GM12801 (cell line): ENCODE results near the gene TMUB2.

Experiments used
- TF ChIP-seq, protein P1 (sequence below): IDR thresholded peaks from one replicate; pipeline ENCODE4 v1.5.1; 2011; ENCODE audit warnings: control low read depth; ENCODE audit not compliant: insufficient read length; ENCODE audit errors: extremely low read depth

Gene TMUB2

GRCh38 chr17:44232061-44232460 lies 45.3 kb downstream of the TMUB2 start:
- TF ChIP-seq, protein P1, sequence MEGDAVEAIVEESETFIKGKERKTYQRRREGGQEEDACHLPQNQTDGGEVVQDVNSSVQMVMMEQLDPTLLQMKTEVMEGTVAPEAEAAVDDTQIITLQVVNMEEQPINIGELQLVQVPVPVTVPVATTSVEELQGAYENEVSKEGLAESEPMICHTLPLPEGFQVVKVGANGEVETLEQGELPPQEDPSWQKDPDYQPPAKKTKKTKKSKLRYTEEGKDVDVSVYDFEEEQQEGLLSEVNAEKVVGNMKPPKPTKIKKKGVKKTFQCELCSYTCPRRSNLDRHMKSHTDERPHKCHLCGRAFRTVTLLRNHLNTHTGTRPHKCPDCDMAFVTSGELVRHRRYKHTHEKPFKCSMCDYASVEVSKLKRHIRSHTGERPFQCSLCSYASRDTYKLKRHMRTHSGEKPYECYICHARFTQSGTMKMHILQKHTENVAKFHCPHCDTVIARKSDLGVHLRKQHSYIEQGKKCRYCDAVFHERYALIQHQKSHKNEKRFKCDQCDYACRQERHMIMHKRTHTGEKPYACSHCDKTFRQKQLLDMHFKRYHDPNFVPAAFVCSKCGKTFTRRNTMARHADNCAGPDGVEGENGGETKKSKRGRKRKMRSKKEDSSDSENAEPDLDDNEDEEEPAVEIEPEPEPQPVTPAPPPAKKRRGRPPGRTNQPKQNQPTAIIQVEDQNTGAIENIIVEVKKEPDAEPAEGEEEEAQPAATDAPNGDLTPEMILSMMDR: no peak

GRCh38 chr17:44233582-44233981 lies 46.8 kb downstream of the TMUB2 start:
- TF ChIP-seq, protein P1: no peak

- TF ChIP-seq, protein P1: no peak
Observed at GRCh38 chr17:44235583-44235936, 48.8 kb downstream of the TMUB2 start.

- TF ChIP-seq, protein P1: no peak
Observed at GRCh38 chr17:44236444-44236991, 49.7 kb downstream of the TMUB2 start.

DNA sequence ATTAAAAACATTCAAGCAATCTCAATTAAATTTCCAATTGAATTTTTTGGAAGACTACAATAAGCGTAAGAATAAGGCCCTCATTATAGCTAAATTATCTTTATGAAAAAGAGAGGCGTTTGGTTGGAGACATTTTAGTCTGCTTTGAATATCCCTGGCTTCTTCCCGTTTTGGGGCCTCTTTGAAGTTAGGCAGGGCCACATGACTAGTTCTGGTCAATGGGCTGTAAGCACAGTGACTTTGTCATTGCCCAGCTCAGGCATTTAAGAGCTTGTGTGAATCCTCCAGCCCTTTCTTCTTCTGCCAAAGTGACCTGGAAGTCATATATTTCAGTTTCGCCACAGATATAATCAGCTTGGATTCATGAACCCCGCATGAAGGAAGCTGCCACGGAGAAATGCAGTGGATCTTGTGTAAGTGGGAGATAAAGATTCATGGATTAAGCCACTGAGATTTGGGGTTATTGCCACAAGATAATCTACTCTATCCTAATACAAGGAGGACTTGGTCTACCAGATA lies 54.4 kb downstream of the TMUB2 start:
- TF ChIP-seq, protein P1: no peak
